SK-N-MC (cell line): ENCODE measurements around the gene C22orf31.

Experiments
- EZH2 ChIP-seq: fragments of 200-600 bp; sonication (generic); IDR thresholded peaks from one replicate; pipeline ENCODE4 v1.6.1; 2017; ENCODE audit warnings: antibody characterized with exemption
- FOXP2 ChIP-seq: optimal IDR thresholded peaks from 2 replicates; pipeline ENCODE3; 2011; ENCODE audit warnings: mild to moderate bottlenecking, moderate library complexity; ENCODE audit not compliant: insufficient read depth; ENCODE audit errors: extremely low read length, control extremely low read depth
- POLR2AphosphoS5 ChIP-seq: IDR thresholded peaks from 2 replicates; pipeline ENCODE4 v1.6.1; 2012; ENCODE audit warnings: mild to moderate bottlenecking, low read depth, low read length, borderline replicate concordance

- no peak for TF ChIP-seq FOXP2
- TF ChIP-seq POLR2AphosphoS5 = no peak
- TF ChIP-seq EZH2 = no peak
Observed at GRCh38 chr22:29028468-29028867, 33.2 kb downstream of the C22orf31 start.
